Ovary (tissue), 3 donors: ENCODE results near the gene ZBTB4.

Source experiments
- EP300 ChIP-seq: sonication (generic); formaldehyde crosslinking; IDR thresholded peaks from one replicate; pipeline ENCODE4 v1.6.1; 2017; ENCODE audit warnings: antibody characterized with exemption
- POLR2A ChIP-seq: fragments of 450-650 bp; IDR thresholded peaks from one replicate; pipeline ENCODE4 v1.6.1; 2017; ENCODE audit warnings: antibody characterized with exemption, mild to moderate bottlenecking, moderate library complexity
- TF ChIP-seq, protein P1 (sequence below), 3 donors: fragments of 450-650 bp in 2 of 3; fragments of 200-600 bp in 1 of 3; IDR thresholded peaks; one replicate each; pipeline versions ENCODE4 v1.5.1 to v1.8.0; 2016 to 2022; ENCODE audit warnings: antibody characterized with exemption in 3 of 3, mild to moderate bottlenecking in 1 of 3
- donor health status: DM: no; HTN: no; CAD: no.

DNA sequence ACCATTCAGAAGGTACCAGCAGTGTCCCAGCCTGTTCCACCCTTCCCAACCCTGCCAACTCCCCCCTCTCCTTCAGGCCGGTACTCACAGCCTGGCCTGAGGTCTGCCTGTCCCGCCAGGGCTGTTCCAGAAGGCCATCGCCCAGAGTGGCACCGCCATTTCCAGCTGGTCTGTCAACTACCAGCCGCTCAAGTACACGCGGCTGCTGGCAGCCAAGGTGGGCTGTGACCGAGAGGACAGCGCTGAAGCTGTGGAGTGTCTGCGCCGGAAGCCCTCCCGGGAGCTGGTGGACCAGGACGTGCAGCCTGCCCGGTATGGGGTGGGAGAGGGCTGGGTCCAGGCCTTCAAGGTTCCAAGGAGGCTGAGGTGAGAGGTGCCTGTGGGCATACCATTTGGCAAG is 64.6 kb downstream of the ZBTB4 start:
- TF ChIP-seq, protein P1, sequence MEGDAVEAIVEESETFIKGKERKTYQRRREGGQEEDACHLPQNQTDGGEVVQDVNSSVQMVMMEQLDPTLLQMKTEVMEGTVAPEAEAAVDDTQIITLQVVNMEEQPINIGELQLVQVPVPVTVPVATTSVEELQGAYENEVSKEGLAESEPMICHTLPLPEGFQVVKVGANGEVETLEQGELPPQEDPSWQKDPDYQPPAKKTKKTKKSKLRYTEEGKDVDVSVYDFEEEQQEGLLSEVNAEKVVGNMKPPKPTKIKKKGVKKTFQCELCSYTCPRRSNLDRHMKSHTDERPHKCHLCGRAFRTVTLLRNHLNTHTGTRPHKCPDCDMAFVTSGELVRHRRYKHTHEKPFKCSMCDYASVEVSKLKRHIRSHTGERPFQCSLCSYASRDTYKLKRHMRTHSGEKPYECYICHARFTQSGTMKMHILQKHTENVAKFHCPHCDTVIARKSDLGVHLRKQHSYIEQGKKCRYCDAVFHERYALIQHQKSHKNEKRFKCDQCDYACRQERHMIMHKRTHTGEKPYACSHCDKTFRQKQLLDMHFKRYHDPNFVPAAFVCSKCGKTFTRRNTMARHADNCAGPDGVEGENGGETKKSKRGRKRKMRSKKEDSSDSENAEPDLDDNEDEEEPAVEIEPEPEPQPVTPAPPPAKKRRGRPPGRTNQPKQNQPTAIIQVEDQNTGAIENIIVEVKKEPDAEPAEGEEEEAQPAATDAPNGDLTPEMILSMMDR (IDR thresholded peaks at IDR 0.05), result no peak
- no peak for TF ChIP-seq POLR2A
- TF ChIP-seq EP300, result no peak
